H1 (cell line): ENCODE data around the gene PKP1. TPM values are rescaled to one million over a fixed set of nuclear protein-coding genes. Genes with fewer than 3 reads are reported as not detected.

Experiments used
- CTCF ChIA-PET: fragments of 300-600 bp; sonication (Branson Sonifier 250); formaldehyde crosslinking; loops from one replicate; lab custom pipeline; 2021; ENCODE audit not compliant: partially characterized antibody; lab: Charles Lee
- POLR2A ChIA-PET: fragments of 300-600 bp; sonication (Branson Sonifier 250); formaldehyde crosslinking; loops from one replicate; lab custom pipeline; 2021; ENCODE audit warnings: inconsistent platforms; ENCODE audit not compliant: partially characterized antibody; lab: Charles Lee
- DNase-seq, 2 experiments: peaks; one replicate each; pipeline versions ENCODE4 v3.0.0 to v3.0.0-alpha.2; 2010 to 2022; ENCODE audit warnings: low spot score in 2 of 2, low read depth in 1 of 2, mixed read lengths in 1 of 2
- FAIRE-seq: peaks from 2 replicates; lab custom pipeline; 2011; peaks lifted over from hg19 to GRCh38; lab: Jason Lieb, UNC
- H2AFZ ChIP-seq: 2 replicates; pipeline ENCODE4 v1.8.1; 2012; ENCODE audit warnings: low read length, inconsistent platforms
- H2AK5ac ChIP-seq: 2 replicates; pipeline ENCODE4 v1.6.1; 2013; ENCODE audit warnings: low read depth, low read length
- H2BK120ac ChIP-seq: replicated peaks from 2 replicates; pipeline ENCODE3; 2013; ENCODE audit warnings: low read depth, low read length, inconsistent platforms
- H2BK12ac ChIP-seq: 2 replicates; pipeline ENCODE4 v1.6.1; 2013; ENCODE audit warnings: low read depth, low read length
- H2BK15ac ChIP-seq: 2 replicates; pipeline ENCODE4 v1.6.1; 2013; ENCODE audit warnings: low read length
- H2BK20ac ChIP-seq: 2 replicates; pipeline ENCODE4 v1.6.1; 2013; ENCODE audit warnings: low read length
- H2BK5ac ChIP-seq: 2 replicates; pipeline ENCODE4 v1.6.1; 2013; ENCODE audit warnings: low read depth, low read length
- H3K14ac ChIP-seq: 2 replicates; pipeline ENCODE4 v1.6.1; 2013; ENCODE audit warnings: inconsistent platforms; ENCODE audit not compliant: insufficient read length
- H3K18ac ChIP-seq: 2 replicates; pipeline ENCODE4 v1.6.1; 2013; ENCODE audit warnings: low read length; ENCODE audit errors: extremely low read depth
- H3K23ac ChIP-seq: 2 replicates; pipeline ENCODE4 v1.6.1; 2013; ENCODE audit warnings: inconsistent platforms; ENCODE audit not compliant: insufficient read length
- H3K23me2 ChIP-seq: 2 replicates; pipeline ENCODE4 v1.6.1; 2013; ENCODE audit warnings: low read depth, low read length
- H3K27ac ChIP-seq: 2 replicates; pipeline ENCODE4 v1.6.1; 2011; ENCODE audit warnings: low read depth, low read length, inconsistent platforms
- H3K27me3 ChIP-seq, 4 experiments: replicated peaks in 1 of 4; 1 replicate in 1 of 4; 2 replicates in 3 of 4; pipeline versions ENCODE4 v1.6.1 to v1.8.1; 2011 to 2013; ENCODE audit warnings: low read length in 3 of 4, mild to moderate bottlenecking in 3 of 4, inconsistent platforms in 2 of 4, mixed read lengths in 2 of 4, moderate library complexity in 1 of 4; ENCODE audit not compliant: control insufficient read depth in 3 of 4, insufficient read depth in 3 of 4; ENCODE audit errors: extremely low read depth in 1 of 4
- H3K36me3 ChIP-seq, 4 experiments: 2 replicates each; pipeline versions ENCODE4 v1.6.1 to v1.8.1; 2011 to 2013; ENCODE audit warnings: mild to moderate bottlenecking in 4 of 4, low read length in 3 of 4, moderate library complexity in 2 of 4, control low read depth in 1 of 4, inconsistent platforms in 1 of 4; ENCODE audit not compliant: insufficient read depth in 4 of 4, control insufficient read depth in 2 of 4
- H3K4ac ChIP-seq: replicated peaks from 2 replicates; pipeline ENCODE3; 2013; ENCODE audit warnings: low read length, low read depth, mixed read lengths, inconsistent platforms; ENCODE audit not compliant: insufficient read length
- H3K4me1 ChIP-seq, 4 experiments: replicated peaks in 1 of 4; 1 replicate in 1 of 4; 2 replicates in 3 of 4; pipeline versions ENCODE4 v1.6.1 to v1.8.1; 2011 to 2013; ENCODE audit warnings: low read length in 3 of 4, inconsistent platforms in 2 of 4, mixed read lengths in 1 of 4; ENCODE audit not compliant: insufficient read depth in 4 of 4, control insufficient read depth in 3 of 4
- H3K4me2 ChIP-seq, 2 experiments: 2 replicates each; pipeline versions ENCODE4 v1.6.1 to v1.8.1; 2011 to 2013; ENCODE audit warnings: low read depth in 2 of 2, low read length in 2 of 2, control low read depth in 1 of 2, inconsistent platforms in 1 of 2, mild to moderate bottlenecking in 1 of 2; ENCODE audit not compliant: insufficient read depth in 1 of 2
- H3K4me3 ChIP-seq, 4 experiments: fragments of 200-600, 300-600 bp in 1 of 4; sonication (generic), shearing (Covaris generic), sonication (Bioruptor Twin) in 1 of 4; 2 replicates each; pipeline versions ENCODE4 v1.5.1 to v1.8.1; 2011 to 2016; ENCODE audit warnings: low read length in 4 of 4, low read depth in 3 of 4, control low read depth in 2 of 4, inconsistent platforms in 2 of 4, mild to moderate bottlenecking in 2 of 4, mixed read lengths in 1 of 4, moderate library complexity in 1 of 4; ENCODE audit not compliant: insufficient read depth in 2 of 4; ENCODE audit errors: extremely low read depth in 1 of 4
- H3K56ac ChIP-seq: replicated peaks from 2 replicates; pipeline ENCODE3; 2013; ENCODE audit warnings: low read depth, mild to moderate bottlenecking, mixed read lengths, low read length, inconsistent platforms; ENCODE audit not compliant: insufficient read length
- H3K79me1 ChIP-seq: 2 replicates; pipeline ENCODE4 v1.6.1; 2013; ENCODE audit warnings: low read depth, low read length, control low read depth
- H3K79me2 ChIP-seq, 2 experiments: 2 replicates each; pipeline versions ENCODE4 v1.6.1 to v1.8.1; 2012 to 2013; ENCODE audit warnings: low read length in 2 of 2, mild to moderate bottlenecking in 2 of 2, inconsistent platforms in 1 of 2; ENCODE audit not compliant: insufficient read depth in 2 of 2, control insufficient read depth in 1 of 2
- H3K9ac ChIP-seq, 4 experiments: replicated peaks in 1 of 4; 1 replicate in 1 of 4; 2 replicates in 3 of 4; pipeline versions ENCODE4 v1.6.1 to v1.8.1; 2011 to 2013; ENCODE audit warnings: low read depth in 3 of 4, low read length in 3 of 4, control low read depth in 2 of 4, mild to moderate bottlenecking in 2 of 4, moderate library complexity in 2 of 4, inconsistent platforms in 1 of 4; ENCODE audit errors: extremely low read depth in 1 of 4
- H3K9me3 ChIP-seq, 2 experiments: 2 replicates each; pipeline versions ENCODE4 v1.6.1 to v1.8.1; 2012 to 2013; ENCODE audit warnings: mild to moderate bottlenecking in 2 of 2, moderate library complexity in 2 of 2, control low read depth in 1 of 2, inconsistent platforms in 1 of 2, low read depth in 1 of 2, low read length in 1 of 2, mixed read lengths in 1 of 2; ENCODE audit not compliant: insufficient read depth in 2 of 2
- H4K20me1 ChIP-seq, 2 experiments: replicated peaks in 1 of 2; 2 replicates each; pipeline versions ENCODE3 to v1.8.1; 2011 to 2013; ENCODE audit warnings: inconsistent platforms in 2 of 2, low read length in 2 of 2, mild to moderate bottlenecking in 1 of 2; ENCODE audit not compliant: insufficient read depth in 2 of 2, control insufficient read depth in 1 of 2
- H4K5ac ChIP-seq: 2 replicates; pipeline ENCODE4 v1.6.1; 2013; ENCODE audit warnings: low read length, low read depth, mixed read lengths, inconsistent platforms; ENCODE audit not compliant: insufficient read length
- H4K8ac ChIP-seq: 2 replicates; pipeline ENCODE4 v1.8.0; 2013; ENCODE audit warnings: mild to moderate bottlenecking, moderate library complexity, low read length, inconsistent platforms; ENCODE audit not compliant: insufficient read depth; ENCODE audit errors: extremely low read depth
- H4K91ac ChIP-seq: replicated peaks from 2 replicates; pipeline ENCODE3; 2013; ENCODE audit warnings: low read length, mixed read lengths, inconsistent platforms; ENCODE audit not compliant: insufficient read length
- BRCA1 ChIP-seq: IDR thresholded peaks from 2 replicates; pipeline ENCODE4 v1.6.1; 2012; ENCODE audit warnings: low read depth, low read length, improper control_type of control experiment
- CBX5 ChIP-seq: fragments of 300-800, 300-1000 bp; sonication (generic); IDR thresholded peaks from 2 replicates; pipeline ENCODE4 v1.7.1; 2016; ENCODE audit warnings: antibody characterized with exemption, low read length, low read depth
- CHD1 ChIP-seq: IDR thresholded peaks from 2 replicates; pipeline ENCODE4 v1.6.1; 2012; ENCODE audit warnings: low read depth, low read length, improper control_type of control experiment
- CREB1 ChIP-seq: IDR thresholded peaks from 2 replicates; pipeline ENCODE4 v1.6.1; 2012; ENCODE audit warnings: inconsistent platforms
- FOSL1 ChIP-seq: IDR thresholded peaks from 2 replicates; pipeline ENCODE4 v1.6.1; 2011; ENCODE audit warnings: mild to moderate bottlenecking, low read depth, low read length, moderate library complexity; ENCODE audit not compliant: insufficient read depth
- HDAC6 ChIP-seq: IDR thresholded peaks from one replicate; pipeline ENCODE4 v1.7.1; 2012; ENCODE audit warnings: low read depth, mild to moderate bottlenecking, inconsistent platforms, low read length, moderate library complexity
- KDM1A ChIP-seq: fragments of 200-600, 300-600 bp; sonication (generic); IDR thresholded peaks from 2 replicates; pipeline ENCODE4 v1.7.1; 2016; ENCODE audit warnings: mild to moderate bottlenecking, low read length, borderline replicate concordance
- KDM4A ChIP-seq: IDR thresholded peaks from one replicate; pipeline ENCODE4 v1.7.1; 2012; ENCODE audit warnings: low read depth, mild to moderate bottlenecking, moderate library complexity, low read length, inconsistent platforms; ENCODE audit not compliant: severe bottlenecking
- POLR2A ChIP-seq, 2 experiments: IDR thresholded peaks; 1 replicate in 1 of 2; 2 replicates in 1 of 2; pipeline ENCODE4 v1.6.1; 2011; ENCODE audit warnings: low read depth in 2 of 2, low read length in 2 of 2, mild to moderate bottlenecking in 2 of 2; ENCODE audit errors: control extremely low read depth in 1 of 2
- RAD21 ChIP-seq, 2 experiments: IDR thresholded peaks in 1 of 2; conservative IDR thresholded peaks in 1 of 2; 2 replicates each; pipeline ENCODE4 v1.6.1; 2011; ENCODE audit warnings: low read depth in 2 of 2, low read length in 2 of 2, improper control_type of control experiment in 1 of 2, inconsistent platforms in 1 of 2, mild to moderate bottlenecking in 1 of 2, moderate library complexity in 1 of 2
- SIN3A ChIP-seq, 2 experiments: IDR thresholded peaks in 1 of 2; conservative IDR thresholded peaks in 1 of 2; 2 replicates each; pipeline ENCODE4 v1.6.1; 2011 to 2012; ENCODE audit warnings: low read length in 2 of 2, improper control_type of control experiment in 1 of 2, low read depth in 1 of 2, mild to moderate bottlenecking in 1 of 2
- SRF ChIP-seq: IDR thresholded peaks from 2 replicates; pipeline ENCODE4 v1.6.1; 2011; ENCODE audit warnings: mild to moderate bottlenecking, low read depth, low read length, moderate library complexity
- WGBS, 2 experiments: shearing (Covaris generic) in 1 of 2; methylation state at CpG; one replicate each; pipeline versions ENCODE4 v1.1.6 to v1.1.7; 2013 to 2015; ENCODE audit warnings: low lambda C conversion rate in 2 of 2, mixed read lengths in 2 of 2, inconsistent platforms in 1 of 2, low coverage in 1 of 2, missing lambda C conversion rate in 1 of 2; ENCODE audit not compliant: insufficient replicate concordance in 2 of 2, insufficient coverage in 1 of 2, insufficient read length in 1 of 2; ENCODE audit errors: extremely low coverage in 1 of 2, missing lambda C conversion rate in 1 of 2; 5-methylcytosine and 5-hydroxymethylcytosine counted together
- polyA plus RNA-seq, 7 experiments: library from polyadenylated mRNA; depleted of rRNA in 3 of 7; stranded (reverse) in 5 of 7; unstranded in 2 of 7; fragments of >200 nt in 5 of 7; fragments of 200-250 nt in 2 of 7; gene quantifications; 1 replicate in 5 of 7; 2 replicates in 1 of 7; 4 replicates in 1 of 7; pipeline versions ENCODE4 v1.2.1 to v1.2.3, GENCODE V29; 2011 to 2013; ENCODE audit warnings: missing spikeins in 2 of 7, mixed read lengths in 2 of 7
- total RNA-seq: library from RNA; stranded (reverse); fragmentation: NEBNext Ultra II Directional; extraction: Animal tissue kit (Norgen Biotek cat#: 25700); gene quantifications from 2 replicates; pipeline ENCODE4 v1.2.1, GENCODE V29; 2021

Gene PKP1
- total and polyA plus RNA-seq, 2 of the 8 experiments (the other 6 are each of a cell fraction or from before 2014, with no cell fraction given): 0.21 to 0.95 TPM

DNA sequence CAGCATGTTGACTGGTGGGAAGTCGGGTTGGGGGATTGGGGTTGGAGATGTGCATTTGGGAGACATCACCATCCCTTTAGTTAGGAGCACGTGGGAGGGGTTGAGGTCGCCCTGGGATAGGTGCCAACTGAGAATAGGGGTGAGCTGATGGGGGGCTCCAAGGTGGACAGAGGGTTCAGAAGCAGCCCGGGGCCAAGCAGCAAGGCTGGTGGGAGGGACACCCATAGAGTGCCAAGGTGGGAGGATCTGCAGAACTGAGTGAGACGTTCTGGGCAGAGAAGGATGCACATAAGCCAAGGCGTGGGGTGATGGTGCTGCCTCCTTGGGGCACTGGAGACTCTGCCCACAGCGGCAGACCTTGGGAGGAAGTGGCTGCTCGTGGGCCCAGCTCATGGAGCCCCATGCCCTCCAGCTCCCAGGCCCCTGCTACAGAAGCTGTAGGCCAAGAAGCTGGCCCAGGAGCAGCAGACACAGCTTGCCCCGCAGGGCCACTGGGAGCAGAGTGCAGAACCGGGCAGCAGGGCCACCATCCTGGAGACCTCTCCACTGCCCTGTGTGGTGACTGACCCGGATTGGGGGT is 31.4 kb upstream of the PKP1 start:
- WGBS, 2 experiments: 83% methylated on average over 11 of the region's 11 CpGs; no CpG with 5 or more reads in 1 of the 2 experiments
- H3K18ac ChIP-seq: no peak overlapping the region

More for the DNA sequence above, 31.4 kb upstream of the PKP1 start:
- H3K4me2 ChIP-seq: no peak overlapping the region
- H3K14ac ChIP-seq: no peak overlapping the region
- no peak overlapping the region for H2BK5ac ChIP-seq
- TF ChIP-seq SIN3A (conservative IDR thresholded peaks at IDR 0.05 in 1 of 2, IDR thresholded peaks at IDR 0.05 in 1 of 2; ENCODE audit: low read depth in 1 of 2, low read length in 2 of 2) (no peak), KDM4A (no peak), RAD21 (IDR thresholded peaks at IDR 0.05 in 1 of 2, conservative IDR thresholded peaks at IDR 0.05 in 1 of 2; ENCODE audit: low read depth in 2 of 2, low read length in 2 of 2) (no peak), KDM1A (no peak), FOSL1 (no peak), HDAC6 (no peak), CBX5 (no peak), CHD1 (no peak), CREB1 (no peak), BRCA1 (no peak), POLR2A (IDR thresholded peaks at IDR 0.05; ENCODE audit: control extremely low read depth in 1 of 2, low read depth in 2 of 2, low read length in 2 of 2) (no peak), SRF (no peak)
- TF ChIP-seq, all 59 proteins: peak for 0
- Histone ChIP-seq H4K20me1 (no peaks in the 10 kb centered on the region), H2AK5ac (no peak overlapping the region), H2BK20ac (no peak overlapping the region), H3K27me3 (no peaks in the 10 kb centered on the region), H4K91ac (no peak overlapping the region), H3K79me1 (no peaks in the 10 kb centered on the region), H3K4me3 (no peak overlapping the region), H3K27ac (no peak overlapping the region), H3K36me3 (no peaks in the 10 kb centered on the region), H3K4ac (no peak overlapping the region), H3K9me3 (no peaks in the 10 kb centered on the region), H2AFZ (no peak overlapping the region), H2BK120ac (no peak overlapping the region), H4K8ac (no peak overlapping the region), H3K23me2 (peaks cover 12% of the 10 kb centered on the region; the same call in 1 of the 2 replicates), H2BK15ac (no peak overlapping the region), H3K79me2 (no peaks in the 10 kb centered on the region), H3K56ac (no peak overlapping the region), H3K4me1 (no peaks in the 10 kb centered on the region), H4K5ac (no peak overlapping the region), H2BK12ac (no peak overlapping the region), H3K9ac (no peak overlapping the region), H3K23ac (no peak overlapping the region)
- ChIA-PET POLR2A (no interaction called here), CTCF (interaction anchor here (0.7 to 6.5 kb wide), 9 partner anchors 8 to 133 kb away, joined by 3 to 275 read pairs (median 3); no protein-coding TSS in a partner anchor)
- DNase-seq (no peak), FAIRE-seq (no peak)
